Parathyroid adenoma (tissue), 2 donors: ENCODE results near the gene SERPINB6.
"Not testable (repeated sequence)": the region's sequence is repeated elsewhere in the genome, so short reads cannot be mapped to it uniquely, and the experiment has no call there.

Experiments
- H2AFZ ChIP-seq: fragments of 300-600 bp; sonication (generic); one replicate; pipeline ENCODE4 v1.7.0; 2017; ENCODE audit warnings: antibody characterized with exemption, mild to moderate bottlenecking
- H3K27ac ChIP-seq: fragments of 300-600 bp; sonication (generic); one replicate; pipeline ENCODE4 v1.7.0; 2017
- H3K27me3 ChIP-seq: fragments of 300-600 bp; sonication (generic); one replicate; pipeline ENCODE4 v1.7.0; 2017; ENCODE audit warnings: low read length; ENCODE audit not compliant: control insufficient read depth, insufficient read depth
- H3K36me3 ChIP-seq: fragments of 300-600 bp; sonication (generic); one replicate; pipeline ENCODE4 v1.7.0; 2017; ENCODE audit warnings: low read length; ENCODE audit not compliant: control insufficient read depth, insufficient read depth
- H3K4me1 ChIP-seq: fragments of 300-600 bp; sonication (generic); one replicate; pipeline ENCODE4 v1.7.0; 2017; ENCODE audit warnings: control low read depth
- H3K4me2 ChIP-seq: fragments of 300-600 bp; sonication (generic); one replicate; pipeline ENCODE4 v1.7.0; 2017; ENCODE audit warnings: low read length
- H3K4me3 ChIP-seq: fragments of 300-600 bp; sonication (generic); one replicate; pipeline ENCODE4 v1.7.0; 2017; ENCODE audit warnings: low read depth, low read length
- H3K79me2 ChIP-seq: fragments of 300-600 bp; sonication (generic); one replicate; pipeline ENCODE4 v1.7.0; 2017; ENCODE audit warnings: control low read depth
- H3K9ac ChIP-seq: fragments of 300-600 bp; sonication (generic); one replicate; pipeline ENCODE4 v1.7.0; 2017; ENCODE audit warnings: mild to moderate bottlenecking
- H3K9me3 ChIP-seq: fragments of 300-600 bp; sonication (generic); one replicate; pipeline ENCODE4 v1.7.0; 2017; ENCODE audit warnings: low read length; ENCODE audit not compliant: control insufficient read depth
- CTCF ChIP-seq: fragments of 300-600 bp; sonication (generic); IDR thresholded peaks from one replicate; pipeline ENCODE4 v1.7.0; 2017; ENCODE audit warnings: antibody characterized with exemption, mild to moderate bottlenecking
- donor health status: primary hyperparathyroidism.

Gene SERPINB6

DNA sequence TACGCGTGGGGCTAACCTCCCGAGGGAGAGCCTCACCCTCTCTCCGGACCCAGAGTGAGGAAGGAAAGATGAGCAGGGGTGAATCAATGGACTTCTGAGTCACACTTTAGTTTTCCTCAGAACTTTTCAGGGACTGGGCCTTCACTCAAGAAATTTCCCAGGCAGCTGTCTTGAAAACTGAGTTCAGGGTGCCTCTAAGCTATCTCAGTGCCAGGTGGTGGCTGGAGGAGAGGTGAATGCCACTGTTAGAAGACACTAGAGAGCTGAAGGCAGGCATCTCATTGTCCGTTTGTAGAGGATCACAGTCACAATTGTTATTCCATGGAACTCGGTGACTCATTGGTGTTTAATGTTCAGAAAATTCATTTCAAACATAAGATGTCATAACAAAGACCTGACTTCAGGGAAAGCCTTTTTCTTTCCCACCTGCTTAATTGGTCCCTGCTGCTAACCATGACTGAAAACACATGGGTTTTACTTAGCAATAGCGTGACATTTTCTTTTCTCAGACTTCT lies 5.3 kb upstream of the SERPINB6 start:
- H3K36me3 ChIP-seq, result no peaks in the 10 kb centered on the region
- peak overlapping the region; percentile 18 for H2AFZ ChIP-seq
- H3K27ac ChIP-seq, result no peak overlapping the region
- no peak for TF ChIP-seq CTCF
- H3K79me2 ChIP-seq, result peaks cover 2% of the 10 kb centered on the region
- H3K27me3 ChIP-seq, result no peaks in the 10 kb centered on the region
- no peaks in the 10 kb centered on the region for H3K9me3 ChIP-seq
- no peak overlapping the region for H3K9ac ChIP-seq
- H3K4me1 ChIP-seq, result peaks cover 37% of the 10 kb centered on the region
- H3K4me2 ChIP-seq, result no peak overlapping the region
- no peak overlapping the region for H3K4me3 ChIP-seq

GRCh38 chr6:2976060-2976459 lies 4.7 kb upstream of the SERPINB6 start:
- Histone ChIP-seq H3K4me2 (no peak overlapping the region), H3K4me3 (no peak overlapping the region), H3K9me3 (no peaks in the 10 kb centered on the region), H3K27me3 (no peaks in the 10 kb centered on the region), H3K27ac (no peak overlapping the region), H3K79me2 (peaks cover 2% of the 10 kb centered on the region), H2AFZ (no peak overlapping the region), H3K36me3 (no peaks in the 10 kb centered on the region), H3K4me1 (peaks cover 31% of the 10 kb centered on the region), H3K9ac (no peak overlapping the region)
- no peak for TF ChIP-seq CTCF

GRCh38 chr6:2973676-2974075 lies 2.3 kb upstream of the SERPINB6 start:
- Histone ChIP-seq H2AFZ (no peak overlapping the region), H3K4me1 (peaks cover 16% of the 10 kb centered on the region), H3K36me3 (no peaks in the 10 kb centered on the region), H3K27me3 (no peaks in the 10 kb centered on the region), H3K9ac (no peak overlapping the region), H3K79me2 (peaks cover 2% of the 10 kb centered on the region), H3K9me3 (no peaks in the 10 kb centered on the region), H3K27ac (no peak overlapping the region), H3K4me2 (no peak overlapping the region), H3K4me3 (no peak overlapping the region)
- TF ChIP-seq CTCF, result no peak

- not testable (repeated sequence) for H3K4me2 ChIP-seq, H3K79me2 ChIP-seq, H3K27me3 ChIP-seq, H3K4me3 ChIP-seq, H3K36me3 ChIP-seq, H3K9me3 ChIP-seq, H3K27ac ChIP-seq, H2AFZ ChIP-seq, H3K9ac ChIP-seq
- peaks cover 11% of the 10 kb centered on the region for H3K4me1 ChIP-seq
These were observed 1.8 kb upstream of the SERPINB6 start for GRCh38 chr6:2973180-2973579.

GRCh38 chr6:2972685-2973084 lies 1.3 kb upstream of the SERPINB6 start:
- H3K4me3 ChIP-seq, H2AFZ ChIP-seq, H3K9me3 ChIP-seq, H3K36me3 ChIP-seq, H3K79me2 ChIP-seq, H3K27ac ChIP-seq, H3K9ac ChIP-seq, H3K27me3 ChIP-seq, H3K4me1 ChIP-seq, H3K4me2 ChIP-seq: not testable (repeated sequence)

DNA sequence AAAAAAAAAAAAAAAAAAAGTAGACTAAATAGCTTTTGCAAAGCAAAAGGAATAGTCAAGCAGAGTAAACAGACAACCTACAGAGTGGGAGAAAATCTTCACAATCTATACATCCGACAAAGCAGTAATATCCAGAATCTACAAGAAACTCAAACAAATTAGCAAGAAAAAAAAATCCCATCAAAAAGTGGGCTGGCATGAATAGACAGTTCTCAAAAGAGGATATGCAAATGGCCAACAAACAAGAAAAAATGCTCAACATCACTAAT lies 786 bp upstream of the SERPINB6 start:
- Histone ChIP-seq H2AFZ (peak overlapping the region; percentile 90), H3K4me3 (peak overlapping the region; percentile 57), H3K27ac (peak overlapping the region; percentile 96), H3K4me2 (peak overlapping the region; percentile 86)
- not testable (repeated sequence) for H3K27me3 ChIP-seq, H3K9me3 ChIP-seq, H3K79me2 ChIP-seq, H3K4me1 ChIP-seq, H3K9ac ChIP-seq, H3K36me3 ChIP-seq
